ENCODE measurements around the gene SIDT1.

Gene SIDT1

DNA sequence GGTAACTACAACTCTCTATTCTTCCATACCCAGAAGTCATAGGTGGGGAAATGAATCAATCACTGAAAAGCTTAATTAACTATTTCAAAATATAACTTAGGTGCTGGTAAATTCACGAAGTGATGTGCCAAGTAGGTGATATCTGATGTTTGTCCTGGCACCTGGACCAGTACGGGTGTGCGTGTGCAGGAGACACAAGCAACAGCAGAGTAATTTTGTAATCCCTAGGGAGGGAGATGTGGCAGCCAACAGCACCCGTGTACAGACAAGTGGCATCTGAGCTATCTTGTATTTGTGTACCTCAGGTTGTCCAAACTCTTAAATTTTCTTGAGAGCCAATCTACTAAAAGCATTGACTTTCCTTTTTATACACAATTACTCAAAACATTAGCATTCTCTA, 141.2 kb downstream of the SIDT1 start:
- H3K9me3 ChIP-seq (ENCODE audit: insufficient read depth, low read depth, low read length): no peaks in the 10 kb centered on the region
- no peaks in the 10 kb centered on the region for H3K4me1 ChIP-seq (ENCODE audit: insufficient read depth, low read length, poor library complexity, severe bottlenecking)
- TF ChIP-seq EZH2phosphoT487 (IDR thresholded peaks at IDR 0.05; ENCODE audit: borderline replicate concordance): no peak
- TF ChIP-seq CTCF (conservative IDR thresholded peaks at IDR 0.05; ENCODE audit: low read length): no peak
- no peaks in the 10 kb centered on the region for H3F3A ChIP-seq (ENCODE audit: low read depth)
- H3K9ac ChIP-seq (ENCODE audit: low read depth, low read length, poor library complexity, severe bottlenecking): no peak overlapping the region
- H4K20me1 ChIP-seq (ENCODE audit: insufficient read depth, low read length, poor library complexity, severe bottlenecking): no peaks in the 10 kb centered on the region
- no peaks in the 10 kb centered on the region for H3K9me2 ChIP-seq (replicated peaks; ENCODE audit: low read depth, low read length)
- no peak overlapping the region for H3K4me3 ChIP-seq (ENCODE audit: low read length, poor library complexity, severe bottlenecking)
- H3K79me2 ChIP-seq (ENCODE audit: insufficient read depth, low read length): no peaks in the 10 kb centered on the region
- peaks cover 29% of the 10 kb centered on the region; the same call in 1 of the 2 replicates for H3K36me3 ChIP-seq (ENCODE audit: insufficient read depth, low read length)
- no peaks in the 10 kb centered on the region for H3K27me3 ChIP-seq (ENCODE audit: insufficient read depth, low read length, poor library complexity, severe bottlenecking)
- H3K4me2 ChIP-seq (ENCODE audit: low read depth, low read length, poor library complexity, severe bottlenecking): no peak overlapping the region
- H2AFZ ChIP-seq (ENCODE audit: low read length): no peak overlapping the region

DNA sequence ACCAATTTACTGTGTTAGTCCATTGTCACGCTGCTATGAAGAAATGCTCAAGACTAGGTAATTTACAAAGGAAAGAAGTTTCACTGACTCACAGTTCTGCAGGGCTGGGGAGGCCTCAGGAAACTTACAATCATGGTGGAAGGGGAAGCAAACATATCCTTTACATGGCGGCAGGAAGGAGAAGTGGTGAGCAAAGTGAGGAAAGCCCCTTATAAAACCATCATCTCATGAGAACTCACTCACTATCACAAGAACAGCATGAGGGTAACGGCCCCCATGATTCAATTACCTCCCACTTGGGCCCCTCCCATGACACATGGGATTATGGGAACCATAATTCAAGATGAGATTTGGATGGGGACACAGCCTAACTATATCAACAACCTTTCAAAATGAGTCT, 143.9 kb downstream of the SIDT1 start:
- no peak for TF ChIP-seq CTCF (conservative IDR thresholded peaks at IDR 0.05; ENCODE audit: low read length)
- TF ChIP-seq EZH2phosphoT487 (IDR thresholded peaks at IDR 0.05; ENCODE audit: borderline replicate concordance): no peak
- H2AFZ ChIP-seq (ENCODE audit: low read length): no peak overlapping the region
- H3K4me2 ChIP-seq (ENCODE audit: low read depth, low read length, poor library complexity, severe bottlenecking): no peak overlapping the region
- no peaks in the 10 kb centered on the region for H3K9me3 ChIP-seq (ENCODE audit: insufficient read depth, low read depth, low read length)
- H4K20me1 ChIP-seq (ENCODE audit: insufficient read depth, low read length, poor library complexity, severe bottlenecking): no peaks in the 10 kb centered on the region
- H3K4me1 ChIP-seq (ENCODE audit: insufficient read depth, low read length, poor library complexity, severe bottlenecking): no peaks in the 10 kb centered on the region
- no peak overlapping the region for H3K4me3 ChIP-seq (ENCODE audit: low read length, poor library complexity, severe bottlenecking)
- H3K9me2 ChIP-seq (replicated peaks; ENCODE audit: low read depth, low read length): no peaks in the 10 kb centered on the region
- peaks cover 29% of the 10 kb centered on the region; the same call in 1 of the 2 replicates for H3K36me3 ChIP-seq (ENCODE audit: insufficient read depth, low read length)
- H3K27me3 ChIP-seq (ENCODE audit: insufficient read depth, low read length, poor library complexity, severe bottlenecking): no peaks in the 10 kb centered on the region
- H3K79me2 ChIP-seq (ENCODE audit: insufficient read depth, low read length): no peaks in the 10 kb centered on the region
- no peak overlapping the region for H3K9ac ChIP-seq (ENCODE audit: low read depth, low read length, poor library complexity, severe bottlenecking)
- H3F3A ChIP-seq (ENCODE audit: low read depth): no peaks in the 10 kb centered on the region

DNA sequence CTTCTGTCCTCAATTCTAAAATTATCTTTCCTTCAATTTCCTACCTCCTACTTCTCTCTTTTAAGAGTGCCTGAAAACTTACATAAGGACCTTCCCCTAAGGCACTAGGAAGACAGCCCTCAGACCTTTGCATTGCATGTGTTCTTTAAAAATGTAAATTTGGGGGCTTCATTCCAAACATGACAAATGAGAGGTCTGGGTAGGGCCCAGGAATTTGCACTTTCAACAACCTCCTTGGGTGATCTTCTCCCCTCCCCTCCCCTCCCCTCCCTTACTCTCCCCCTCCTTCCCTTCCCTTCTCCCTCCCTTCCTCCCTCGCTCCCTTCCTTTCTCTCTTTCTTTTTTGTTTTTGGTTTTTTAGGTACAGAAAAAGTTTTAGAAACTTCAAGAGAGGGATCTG, 145.4 kb downstream of the SIDT1 start:
- H3K4me1 ChIP-seq (ENCODE audit: insufficient read depth, low read length, poor library complexity, severe bottlenecking): no peaks in the 10 kb centered on the region
- peaks cover 29% of the 10 kb centered on the region; the same call in 1 of the 2 replicates for H3K36me3 ChIP-seq (ENCODE audit: insufficient read depth, low read length)
- no peak overlapping the region for H3K4me3 ChIP-seq (ENCODE audit: low read length, poor library complexity, severe bottlenecking)
- H4K20me1 ChIP-seq (ENCODE audit: insufficient read depth, low read length, poor library complexity, severe bottlenecking): no peaks in the 10 kb centered on the region
- no peaks in the 10 kb centered on the region for H3F3A ChIP-seq (ENCODE audit: low read depth)
- H3K4me2 ChIP-seq (ENCODE audit: low read depth, low read length, poor library complexity, severe bottlenecking): no peak overlapping the region
- TF ChIP-seq CTCF (conservative IDR thresholded peaks at IDR 0.05; ENCODE audit: low read length): no peak
- no peak for TF ChIP-seq EZH2phosphoT487 (IDR thresholded peaks at IDR 0.05; ENCODE audit: borderline replicate concordance)
- H3K9ac ChIP-seq (ENCODE audit: low read depth, low read length, poor library complexity, severe bottlenecking): no peak overlapping the region
- no peak overlapping the region for H2AFZ ChIP-seq (ENCODE audit: low read length)
- no peaks in the 10 kb centered on the region for H3K79me2 ChIP-seq (ENCODE audit: insufficient read depth, low read length)
- H3K9me2 ChIP-seq (replicated peaks; ENCODE audit: low read depth, low read length): no peaks in the 10 kb centered on the region
- H3K9me3 ChIP-seq (ENCODE audit: insufficient read depth, low read depth, low read length): no peaks in the 10 kb centered on the region
- no peaks in the 10 kb centered on the region for H3K27me3 ChIP-seq (ENCODE audit: insufficient read depth, low read length, poor library complexity, severe bottlenecking)
